ENCODE data around the gene APEX1. TPM values are rescaled to one million over a fixed set of nuclear protein-coding genes. Genes with fewer than 3 reads are reported as not detected.

The APEX1 gene
- total and polyA plus RNA-seq, 2 of the 8 experiments (the other 6 are each of a cell fraction or from before 2014, with no cell fraction given), result 384 to 700 TPM

DNA sequence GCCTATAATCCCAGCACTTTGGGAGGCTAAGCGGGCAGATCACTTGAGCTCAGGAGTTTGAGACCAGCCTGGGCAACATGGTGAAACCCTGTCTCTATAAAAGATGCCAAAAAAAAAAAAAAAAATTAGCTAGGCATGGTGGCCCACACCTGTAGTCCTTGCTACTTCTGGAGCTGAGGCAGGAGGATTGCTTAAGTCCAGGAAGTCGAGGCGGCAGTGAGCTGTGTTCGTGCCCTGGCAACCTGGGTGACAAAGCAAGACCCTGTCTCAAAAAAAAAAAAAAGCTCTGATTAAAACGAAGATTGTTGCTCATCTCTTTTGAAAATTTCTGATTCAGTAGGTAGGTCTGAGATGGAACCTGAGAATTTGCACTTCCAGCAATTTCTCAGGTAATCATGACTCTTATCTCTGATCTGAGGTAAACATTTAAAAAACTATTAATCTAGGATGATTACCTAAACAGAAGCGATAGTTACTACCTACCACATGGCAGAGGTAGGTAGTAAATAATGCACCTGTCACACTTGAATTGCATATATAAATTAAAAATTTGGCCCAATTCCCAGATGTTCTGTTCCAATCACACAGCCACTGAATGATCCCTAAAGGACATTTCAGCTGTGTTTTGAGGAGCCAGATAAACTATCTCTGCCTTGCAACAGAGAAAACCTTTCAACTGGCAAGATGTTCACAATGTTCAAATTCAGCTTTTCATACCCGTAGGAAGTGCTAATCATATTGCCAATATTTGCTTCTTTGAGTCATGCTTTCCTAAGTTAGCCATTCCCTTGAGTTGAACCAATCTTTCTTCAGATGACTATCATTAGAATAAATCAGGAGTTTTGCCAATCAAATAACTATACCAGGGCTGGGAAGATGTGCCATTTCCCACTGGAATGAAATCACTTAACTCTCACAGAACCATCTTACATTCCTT is 37.5 kb upstream of the APEX1 start:
- peaks cover 4% of the 10 kb centered on the region for H3K23me2 ChIP-seq (ENCODE audit: low read depth, low read length)
- TF ChIP-seq FOSL1 (IDR thresholded peaks at IDR 0.05; ENCODE audit: insufficient read depth, low read depth, low read length) (no peak), YY1 (IDR thresholded peaks at IDR 0.05; ENCODE audit: low read depth, low read length) (no peak), NRF1 (IDR thresholded peaks at IDR 0.05; ENCODE audit: low read depth, low read length) (no peak), RXRA (IDR thresholded peaks at IDR 0.05; ENCODE audit: insufficient read depth, low read depth, low read length) (no peak), SIN3A (conservative IDR thresholded peaks at IDR 0.05 in 1 of 2, IDR thresholded peaks at IDR 0.05 in 1 of 2; ENCODE audit: low read depth in 1 of 2, low read length in 2 of 2) (no peak), PHF8 (conservative IDR thresholded peaks at IDR 0.05; ENCODE audit: low read depth, low read length) (no peak), TBP (IDR thresholded peaks at IDR 0.05; ENCODE audit: low read depth, low read length) (no peak)
- TF ChIP-seq, protein P1, sequence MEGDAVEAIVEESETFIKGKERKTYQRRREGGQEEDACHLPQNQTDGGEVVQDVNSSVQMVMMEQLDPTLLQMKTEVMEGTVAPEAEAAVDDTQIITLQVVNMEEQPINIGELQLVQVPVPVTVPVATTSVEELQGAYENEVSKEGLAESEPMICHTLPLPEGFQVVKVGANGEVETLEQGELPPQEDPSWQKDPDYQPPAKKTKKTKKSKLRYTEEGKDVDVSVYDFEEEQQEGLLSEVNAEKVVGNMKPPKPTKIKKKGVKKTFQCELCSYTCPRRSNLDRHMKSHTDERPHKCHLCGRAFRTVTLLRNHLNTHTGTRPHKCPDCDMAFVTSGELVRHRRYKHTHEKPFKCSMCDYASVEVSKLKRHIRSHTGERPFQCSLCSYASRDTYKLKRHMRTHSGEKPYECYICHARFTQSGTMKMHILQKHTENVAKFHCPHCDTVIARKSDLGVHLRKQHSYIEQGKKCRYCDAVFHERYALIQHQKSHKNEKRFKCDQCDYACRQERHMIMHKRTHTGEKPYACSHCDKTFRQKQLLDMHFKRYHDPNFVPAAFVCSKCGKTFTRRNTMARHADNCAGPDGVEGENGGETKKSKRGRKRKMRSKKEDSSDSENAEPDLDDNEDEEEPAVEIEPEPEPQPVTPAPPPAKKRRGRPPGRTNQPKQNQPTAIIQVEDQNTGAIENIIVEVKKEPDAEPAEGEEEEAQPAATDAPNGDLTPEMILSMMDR (IDR thresholded peaks at IDR 0.05; ENCODE audit: control extremely low read depth in 1 of 3, insufficient read depth in 1 of 3, low read depth in 1 of 3, low read length in 3 of 3), result no peak

More for the DNA sequence above, 37.5 kb upstream of the APEX1 start:
- Histone ChIP-seq H2AFZ (ENCODE audit: low read length) (no peak overlapping the region), H4K5ac (ENCODE audit: insufficient read length, low read depth, low read length) (no peak overlapping the region), H3K79me1 (ENCODE audit: low read depth, low read length) (no peaks in the 10 kb centered on the region), H3K18ac (ENCODE audit: extremely low read depth, low read length) (no peak overlapping the region), H3K79me2 (ENCODE audit: control insufficient read depth in 1 of 2, insufficient read depth in 2 of 2, low read length in 2 of 2) (no peaks in the 10 kb centered on the region), H3K23ac (ENCODE audit: insufficient read length) (no peak overlapping the region), H3K4me1 (replicated peaks in 1 of 4; ENCODE audit: control insufficient read depth in 3 of 4, insufficient read depth in 4 of 4, low read length in 3 of 4) (peaks cover 0 to 10% (median 4%) of the 10 kb centered on the region in 4 experiments; a peak in 4 of 7 replicates), H3K4ac (replicated peaks; ENCODE audit: insufficient read length, low read depth, low read length) (no peak overlapping the region), H3K9ac (replicated peaks in 1 of 4; ENCODE audit: extremely low read depth in 1 of 4, low read depth in 3 of 4, low read length in 3 of 4) (no peak overlapping the region), H2BK20ac (ENCODE audit: low read length) (no peak overlapping the region), H2BK12ac (ENCODE audit: low read depth, low read length) (no peak overlapping the region), H3K4me2 (ENCODE audit: insufficient read depth in 1 of 2, low read depth in 2 of 2, low read length in 2 of 2) (no peak overlapping the region), H2BK5ac (ENCODE audit: low read depth, low read length) (no peak overlapping the region), H4K8ac (ENCODE audit: extremely low read depth, insufficient read depth, low read length) (no peak overlapping the region; the same call in 1 of the 2 replicates), H3K4me3 (ENCODE audit: extremely low read depth in 1 of 4, insufficient read depth in 2 of 4, low read depth in 3 of 4, low read length in 4 of 4) (no peak overlapping the region), H3K36me3 (ENCODE audit: control insufficient read depth in 2 of 4, insufficient read depth in 4 of 4, low read length in 3 of 4) (no peaks in the 10 kb centered on the region), H4K91ac (replicated peaks; ENCODE audit: insufficient read length, low read length) (no peak overlapping the region), H3K27me3 (replicated peaks in 1 of 4; ENCODE audit: control insufficient read depth in 3 of 4, extremely low read depth in 1 of 4, insufficient read depth in 3 of 4, low read length in 3 of 4) (no peaks in the 10 kb centered on the region), H3K27ac (ENCODE audit: low read depth, low read length) (no peak overlapping the region), H4K20me1 (replicated peaks in 1 of 2; ENCODE audit: control insufficient read depth in 1 of 2, insufficient read depth in 2 of 2, low read length in 2 of 2) (no peaks in the 10 kb centered on the region), H2BK15ac (ENCODE audit: low read length) (no peak overlapping the region), H2AK5ac (ENCODE audit: low read depth, low read length) (0 out of 2 replicates have a peak overlapping the region, but pooled peaks have one; percentile 24), H2BK120ac (replicated peaks; ENCODE audit: low read depth, low read length) (no peak overlapping the region), H3K9me3 (ENCODE audit: insufficient read depth in 2 of 2, low read depth in 1 of 2, low read length in 1 of 2) (no peaks in the 10 kb centered on the region), H3K14ac (ENCODE audit: insufficient read length) (no peak overlapping the region), H3K56ac (replicated peaks; ENCODE audit: insufficient read length, low read depth, low read length) (no peak overlapping the region)
- POLR2A ChIA-PET (ENCODE audit: partially characterized antibody), result interaction anchor here (1.0 to 2.6 kb wide), 3 partner anchors 27 to 52 kb away, joined by 3 to 12 read pairs (median 6); partner anchors contain the start of genes APEX1, OSGEP and PNP
- DNase-seq (ENCODE audit: low read depth in 1 of 2, low spot score in 2 of 2) (no peak), FAIRE-seq (no peak)
- WGBS, 2 experiments (ENCODE audit: extremely low coverage in 1 of 2, insufficient coverage in 1 of 2, insufficient read length in 1 of 2, insufficient replicate concordance in 2 of 2, low coverage in 1 of 2, low lambda C conversion rate in 2 of 2, missing lambda C conversion rate in 1 of 2), result 95% methylated on average over 7 of the region's 7 CpGs; no CpG with 5 or more reads in 1 of the 2 experiments
- CTCF ChIA-PET (ENCODE audit: partially characterized antibody), result interaction anchor here (0.6 to 1.3 kb wide), 9 partner anchors 10 to 273 kb away, joined by 3 to 5 read pairs (median 3); partner anchors contain the start of genes KLHL33, OSGEP and PARP2
